ENCODE results near the gene PIF1. TPM values are rescaled to one million over a fixed set of nuclear protein-coding genes. Genes with fewer than 3 reads are reported as not detected.

The PIF1 gene
- total RNA-seq, 3 donors from 2014 or later (not counting 1 experiment from before 2014, with no cell fraction given) = 6.2 to 23.9 (median 9.7) TPM

DNA sequence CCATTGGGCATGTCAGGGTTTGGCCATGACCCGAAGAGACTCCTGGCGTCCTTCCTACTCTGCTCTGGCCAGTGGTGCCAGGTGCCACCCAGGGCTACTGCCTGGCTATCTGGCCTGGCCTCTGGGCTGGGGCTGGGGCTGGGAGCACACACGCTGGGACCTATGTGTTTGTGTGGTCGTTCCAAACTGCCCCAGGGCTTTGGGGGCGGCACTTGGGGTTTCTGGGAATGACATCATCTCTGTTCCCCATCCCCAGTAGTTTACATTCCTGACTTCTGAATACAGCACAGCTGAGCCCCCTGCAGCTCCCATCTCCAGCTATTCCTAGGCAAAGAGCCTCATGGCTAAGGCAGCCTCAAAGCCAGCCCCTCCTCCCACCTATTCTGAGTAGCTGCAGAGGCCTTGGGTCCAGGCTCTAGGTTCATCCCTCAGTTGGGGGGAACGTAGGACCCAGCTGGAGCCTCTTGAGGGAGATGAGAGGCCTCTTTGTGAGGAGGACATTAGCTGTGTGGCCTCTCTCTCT, 40.6 kb upstream of the PIF1 start:
- Histone ChIP-seq H3K27ac (ENCODE audit: low read length) (no peak overlapping the region), H3K4me3 (ENCODE audit: low read length) (no peak overlapping the region), H3K36me3 (ENCODE audit: control insufficient read depth, insufficient read depth, low read length) (peaks cover 53% of the 10 kb centered on the region), H3K27me3 (ENCODE audit: control insufficient read depth, insufficient read depth, low read length) (no peaks in the 10 kb centered on the region), H3K4me1 (ENCODE audit: control insufficient read depth, insufficient read depth, low read length) (peaks cover 12% of the 10 kb centered on the region), H3K9me3 (ENCODE audit: control insufficient read depth, insufficient read depth, low read length) (no peaks in the 10 kb centered on the region)
- WGBS (ENCODE audit: insufficient coverage) = 96% methylated on average over 6 of the region's 6 CpGs
- Mint-ChIP-seq H3K27ac (peak overlapping the region; percentile 50 to 68), H3K9me3 (no peaks in the 10 kb centered on the region), H3K36me3 (no peaks in the 10 kb centered on the region), H3K27me3 (ENCODE audit: low read depth in 2 of 2) (no peaks in the 10 kb centered on the region), H3K4me1 (peaks cover 13 to 52% of the 10 kb centered on the region in 2 donors), H3K4me3 (no peak overlapping the region)
- intact Hi-C loops (cut with micrococcal nuclease) = no loop called here
- TF ChIP-seq, protein P1, sequence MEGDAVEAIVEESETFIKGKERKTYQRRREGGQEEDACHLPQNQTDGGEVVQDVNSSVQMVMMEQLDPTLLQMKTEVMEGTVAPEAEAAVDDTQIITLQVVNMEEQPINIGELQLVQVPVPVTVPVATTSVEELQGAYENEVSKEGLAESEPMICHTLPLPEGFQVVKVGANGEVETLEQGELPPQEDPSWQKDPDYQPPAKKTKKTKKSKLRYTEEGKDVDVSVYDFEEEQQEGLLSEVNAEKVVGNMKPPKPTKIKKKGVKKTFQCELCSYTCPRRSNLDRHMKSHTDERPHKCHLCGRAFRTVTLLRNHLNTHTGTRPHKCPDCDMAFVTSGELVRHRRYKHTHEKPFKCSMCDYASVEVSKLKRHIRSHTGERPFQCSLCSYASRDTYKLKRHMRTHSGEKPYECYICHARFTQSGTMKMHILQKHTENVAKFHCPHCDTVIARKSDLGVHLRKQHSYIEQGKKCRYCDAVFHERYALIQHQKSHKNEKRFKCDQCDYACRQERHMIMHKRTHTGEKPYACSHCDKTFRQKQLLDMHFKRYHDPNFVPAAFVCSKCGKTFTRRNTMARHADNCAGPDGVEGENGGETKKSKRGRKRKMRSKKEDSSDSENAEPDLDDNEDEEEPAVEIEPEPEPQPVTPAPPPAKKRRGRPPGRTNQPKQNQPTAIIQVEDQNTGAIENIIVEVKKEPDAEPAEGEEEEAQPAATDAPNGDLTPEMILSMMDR (IDR thresholded peaks at IDR 0.05) = no peak
- ATAC-seq (no peak), DNase-seq (no peak)

DNA sequence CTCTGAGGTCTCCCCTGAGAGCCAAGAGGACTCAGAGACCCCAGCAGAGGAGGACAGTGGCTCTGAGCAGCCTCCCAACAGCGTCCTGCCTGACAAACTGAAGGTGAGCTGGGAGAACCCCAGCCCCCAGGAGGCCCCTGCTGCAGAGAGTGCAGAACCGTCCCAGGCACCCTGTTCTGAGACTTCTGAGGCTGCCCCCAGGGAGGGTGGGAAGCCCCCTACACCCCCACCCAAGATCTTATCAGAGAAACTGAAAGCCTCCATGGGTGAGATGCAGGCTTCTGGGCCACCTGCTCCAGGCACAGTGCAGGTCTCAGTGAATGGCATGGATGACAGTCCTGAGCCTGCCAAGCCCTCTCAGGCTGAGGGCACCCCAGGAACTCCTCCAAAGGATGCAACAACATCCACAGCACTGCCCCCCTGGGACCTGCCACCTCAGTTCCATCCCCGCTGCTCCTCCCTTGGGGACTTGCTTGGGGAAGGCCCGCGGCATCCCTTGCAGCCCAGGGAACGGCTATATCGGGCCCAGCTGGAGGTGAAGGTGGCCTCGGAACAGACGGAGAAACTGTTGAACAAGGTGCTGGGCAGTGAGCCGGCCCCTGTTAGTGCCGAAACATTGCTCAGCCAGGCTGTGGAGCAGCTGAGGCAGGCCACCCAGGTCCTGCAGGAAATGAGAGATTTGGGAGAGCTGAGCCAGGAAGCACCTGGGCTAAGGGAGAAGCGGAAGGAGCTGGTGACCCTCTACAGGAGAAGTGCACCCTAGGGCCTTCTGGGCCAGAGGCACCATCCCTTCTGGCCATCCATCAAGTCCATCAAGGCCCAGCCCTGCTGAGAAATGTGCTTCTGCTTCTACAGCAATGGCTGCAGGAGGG, 39.9 kb upstream of the PIF1 start:
- Mint-ChIP-seq H3K27ac (no peak overlapping the region), H3K36me3 (no peaks in the 10 kb centered on the region)
- H3K4me1 ChIP-seq (ENCODE audit: control insufficient read depth, insufficient read depth, low read length) = peaks cover 7% of the 10 kb centered on the region

DNA sequence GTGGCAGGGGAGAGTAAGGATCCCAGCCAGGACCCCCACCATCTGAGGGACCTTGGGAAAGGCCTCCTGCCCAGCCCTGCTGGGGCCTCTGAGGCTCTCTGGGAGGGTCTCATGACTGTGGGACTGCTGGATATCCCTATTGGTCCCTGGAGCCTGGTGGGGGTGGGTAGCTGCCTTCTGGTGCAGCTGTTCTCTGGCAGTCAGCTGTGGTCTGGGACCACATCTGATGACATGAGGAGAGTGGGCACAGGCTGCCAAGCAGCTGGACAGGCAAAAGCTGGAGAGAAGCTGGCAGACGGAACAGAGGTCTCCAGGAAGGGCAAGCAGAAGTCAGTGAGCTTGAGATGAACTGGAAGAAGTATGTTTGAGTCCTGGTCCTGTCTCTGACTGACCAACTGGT, 38.6 kb upstream of the PIF1 start:
- Mint-ChIP-seq H3K36me3 (no peaks in the 10 kb centered on the region), H3K27ac (peak overlapping the region; percentile 57 to 79), H3K4me1 (peaks cover 7 to 41% of the 10 kb centered on the region in 2 donors), H3K27me3 (ENCODE audit: low read depth in 2 of 2) (no peaks in the 10 kb centered on the region), H3K9me3 (no peaks in the 10 kb centered on the region), H3K4me3 (no peak overlapping the region)
- Histone ChIP-seq H3K9me3 (ENCODE audit: control insufficient read depth, insufficient read depth, low read length) (no peaks in the 10 kb centered on the region), H3K27me3 (ENCODE audit: control insufficient read depth, insufficient read depth, low read length) (no peaks in the 10 kb centered on the region), H3K4me3 (ENCODE audit: low read length) (no peak overlapping the region), H3K4me1 (ENCODE audit: control insufficient read depth, insufficient read depth, low read length) (peaks cover 8% of the 10 kb centered on the region), H3K27ac (ENCODE audit: low read length) (no peak overlapping the region), H3K36me3 (ENCODE audit: control insufficient read depth, insufficient read depth, low read length) (peaks cover 71% of the 10 kb centered on the region)
- TF ChIP-seq, protein P1 (IDR thresholded peaks at IDR 0.05) = no peak
- no peak for DNase-seq
- WGBS (ENCODE audit: insufficient coverage) = 87% methylated on average over 1 of the region's 1 CpG
- no peak for ATAC-seq
- intact Hi-C loops (cut with micrococcal nuclease) = no loop called here

More for the DNA sequence above, 39.9 kb upstream of the PIF1 start:
- TF ChIP-seq, protein P1 (IDR thresholded peaks at IDR 0.05) = no peak
- Mint-ChIP-seq H3K27me3 (ENCODE audit: low read depth in 2 of 2) (no peaks in the 10 kb centered on the region), H3K4me3 (no peak overlapping the region), H3K9me3 (no peaks in the 10 kb centered on the region), H3K4me1 (peaks cover 11 to 46% of the 10 kb centered on the region in 2 donors)
- ATAC-seq = no peak
- 84% methylated on average over 12 of the region's 12 CpGs for WGBS (ENCODE audit: insufficient coverage)
- intact Hi-C loops (cut with micrococcal nuclease) = no loop called here
- Histone ChIP-seq H3K9me3 (ENCODE audit: control insufficient read depth, insufficient read depth, low read length) (no peaks in the 10 kb centered on the region), H3K27ac (ENCODE audit: low read length) (no peak overlapping the region), H3K36me3 (ENCODE audit: control insufficient read depth, insufficient read depth, low read length) (peaks cover 60% of the 10 kb centered on the region), H3K4me3 (ENCODE audit: low read length) (no peak overlapping the region), H3K27me3 (ENCODE audit: control insufficient read depth, insufficient read depth, low read length) (no peaks in the 10 kb centered on the region)
- no peak for DNase-seq

Data from natural killer cell (primary cell).